OCI-LY7 (cell line): ENCODE data around the gene RBFOX1. TPM values are rescaled to one million over a fixed set of nuclear protein-coding genes. Genes with fewer than 3 reads are reported as not detected.

Experiments
- Bru-seq: library from RNA; stranded (reverse); fragments of 400-500 nt; gene quantifications from one replicate; lab custom pipeline; 2021; lab: Mats Ljungman, UMichigan
- BruChase-seq, 2 experiments: library from RNA; stranded (reverse); fragments of 400-500 nt; gene quantifications; one replicate each; lab custom pipeline; 2021; lab: Mats Ljungman, UMichigan
- BruUV-seq: library from RNA; stranded (reverse); fragments of 400-500 nt; replicated peaks from 2 replicates; lab custom pipeline; 2021; lab: Mats Ljungman, UMichigan
- CTCF ChIA-PET: fragments of 300-600 bp; sonication (Branson Sonifier 250); formaldehyde crosslinking; loops from one replicate; lab custom pipeline; 2022; ENCODE audit warnings: antibody characterized with exemption; ENCODE audit not compliant: unreplicated experiment; lab: Charles Lee
- POLR2A ChIA-PET: fragments of 300-600 bp; sonication (Branson Sonifier 250); formaldehyde crosslinking; loops from one replicate; lab custom pipeline; 2022; ENCODE audit warnings: antibody characterized with exemption; lab: Charles Lee
- DNase-seq: peaks from one replicate; pipeline ENCODE4 v3.0.0-alpha.2; 2015; ENCODE audit warnings: low spot score
- H2AFZ ChIP-seq: fragments of 200-600 bp; sonication (generic), shearing (Covaris generic); 2 replicates; pipeline ENCODE4 v1.6.1; 2014; ENCODE audit warnings: mild to moderate bottlenecking, antibody characterized with exemption, low read length, moderate library complexity
- H3K27ac ChIP-seq: fragments of 200-600 bp; sonication (generic); 2 replicates; pipeline ENCODE4 v1.5.1; 2014; ENCODE audit warnings: mixed run types, low read depth, mild to moderate bottlenecking, moderate library complexity, low read length, inconsistent platforms; ENCODE audit not compliant: poor library complexity, severe bottlenecking
- H3K36me3 ChIP-seq: fragments of 200-600 bp; sonication (generic); 2 replicates; pipeline ENCODE4 v1.6.1; 2014; ENCODE audit warnings: mild to moderate bottlenecking, antibody characterized with exemption, low read length, moderate library complexity, mixed read lengths; ENCODE audit not compliant: insufficient read depth
- H3K4me1 ChIP-seq: fragments of 200-600 bp; sonication (generic); 2 replicates; pipeline ENCODE4 v1.5.1; 2014; ENCODE audit warnings: mild to moderate bottlenecking, low read length; ENCODE audit not compliant: insufficient read depth, poor library complexity, severe bottlenecking
- H3K4me2 ChIP-seq: fragments of 200-600 bp; sonication (generic); 2 replicates; pipeline ENCODE4 v1.6.1; 2014; ENCODE audit warnings: mild to moderate bottlenecking, low read length
- H3K4me3 ChIP-seq: fragments of 200-600 bp; sonication (generic); 2 replicates; pipeline ENCODE4 v1.5.1; 2014; ENCODE audit warnings: mild to moderate bottlenecking, low read depth, low read length; ENCODE audit not compliant: poor library complexity, severe bottlenecking
- H3K79me2 ChIP-seq: fragments of 200-600 bp; sonication (generic); 2 replicates; pipeline ENCODE4 v1.6.1; 2016; ENCODE audit warnings: low read depth, mild to moderate bottlenecking, low read length, moderate library complexity, mixed read lengths; ENCODE audit not compliant: insufficient read depth
- H3K9me2 ChIP-seq: fragments of 200-600 bp; sonication (generic); 2 replicates; pipeline ENCODE4 v1.6.1; 2016; ENCODE audit warnings: mild to moderate bottlenecking, low read length, mixed read lengths; ENCODE audit not compliant: insufficient read depth
- H3K9me3 ChIP-seq: fragments of 200-600 bp; sonication (generic); 2 replicates; pipeline ENCODE4 v1.6.1; 2014; ENCODE audit warnings: mild to moderate bottlenecking, mixed run types, low read length, mixed read lengths
- H4K20me1 ChIP-seq: fragments of 200-600 bp; sonication (generic); 2 replicates; pipeline ENCODE4 v1.6.1; 2014; ENCODE audit warnings: mild to moderate bottlenecking, antibody characterized with exemption, low read length, moderate library complexity, mixed read lengths; ENCODE audit not compliant: insufficient read depth
- EZH2phosphoT487 ChIP-seq: fragments of 200-600 bp; sonication (generic); IDR thresholded peaks from 2 replicates; pipeline ENCODE4 v1.6.1; 2018; ENCODE audit warnings: low read depth, borderline replicate concordance, mild to moderate bottlenecking, mixed run types, antibody characterized with exemption, low read length, moderate library complexity, mixed read lengths
- intact Hi-C: fragments of 100-400 bp; cut with micrococcal nuclease; formaldehyde crosslinking; loops from one replicate; pipeline ENCODE4 v1.10.0; 2022; ENCODE audit not compliant: unreplicated experiment
- long read RNA-seq: library from polyadenylated mRNA; stranded (forward); transcript quantifications from one replicate; pipeline ENCODE4 v2.0.0, GENCODE V29; 2022
- total RNA-seq, 2 experiments: library from RNA; depleted of rRNA in 1 of 2; stranded (reverse); fragments of >200 nt in 1 of 2; shearing (Covaris generic) in 1 of 2; gene quantifications; 2 replicates each; pipeline ENCODE4 v1.2.3, GENCODE V29; 2014 to 2022
- TF ChIP-seq, protein P1 (sequence below): fragments of 200-600 bp; sonication (generic); conservative IDR thresholded peaks from 2 replicates; pipeline ENCODE4 v1.5.1; 2014; ENCODE audit warnings: mild to moderate bottlenecking, antibody characterized with exemption, low read length, moderate library complexity, mixed read lengths

Gene RBFOX1
- total RNA-seq (2014; rRNA removed; shearing (Covaris generic)) = not detected in 2 replicates
- total RNA-seq (2022) = not detected in 2 replicates
- percentile 0 among the genes with signal in this experiment for Bru-seq, nascent RNA
- percentile 0 among the genes with signal in this experiment for BruChase-seq, experiment 1, labeled RNA remaining after a 6-hour chase
- BruChase-seq, experiment 2, labeled RNA remaining after a 2-hour chase = percentile 0 among the genes with signal in this experiment
- long read RNA-seq = 0 reads

GRCh38 chr16:7332611-7333010 lies at the start of gene RBFOX1:
Gene RBFOX1 (plus strand): TSS chr16:7332845.
- POLR2A ChIA-PET = interaction anchor here (0.6 to 0.9 kb wide), 2 partner anchors 22 to 107 kb away, joined by 3 read pairs; no protein-coding TSS in a partner anchor
- no peak for TF ChIP-seq EZH2phosphoT487
- TF ChIP-seq, protein P1, sequence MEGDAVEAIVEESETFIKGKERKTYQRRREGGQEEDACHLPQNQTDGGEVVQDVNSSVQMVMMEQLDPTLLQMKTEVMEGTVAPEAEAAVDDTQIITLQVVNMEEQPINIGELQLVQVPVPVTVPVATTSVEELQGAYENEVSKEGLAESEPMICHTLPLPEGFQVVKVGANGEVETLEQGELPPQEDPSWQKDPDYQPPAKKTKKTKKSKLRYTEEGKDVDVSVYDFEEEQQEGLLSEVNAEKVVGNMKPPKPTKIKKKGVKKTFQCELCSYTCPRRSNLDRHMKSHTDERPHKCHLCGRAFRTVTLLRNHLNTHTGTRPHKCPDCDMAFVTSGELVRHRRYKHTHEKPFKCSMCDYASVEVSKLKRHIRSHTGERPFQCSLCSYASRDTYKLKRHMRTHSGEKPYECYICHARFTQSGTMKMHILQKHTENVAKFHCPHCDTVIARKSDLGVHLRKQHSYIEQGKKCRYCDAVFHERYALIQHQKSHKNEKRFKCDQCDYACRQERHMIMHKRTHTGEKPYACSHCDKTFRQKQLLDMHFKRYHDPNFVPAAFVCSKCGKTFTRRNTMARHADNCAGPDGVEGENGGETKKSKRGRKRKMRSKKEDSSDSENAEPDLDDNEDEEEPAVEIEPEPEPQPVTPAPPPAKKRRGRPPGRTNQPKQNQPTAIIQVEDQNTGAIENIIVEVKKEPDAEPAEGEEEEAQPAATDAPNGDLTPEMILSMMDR = no peak

GRCh38 chr16:7284780-7285179 lies 47.9 kb upstream of the RBFOX1 start:
- CTCF ChIA-PET = no interaction called here
- DNase-seq = no peak

More at GRCh38 chr16:7332611-7333010, at the start of gene RBFOX1:
- Histone ChIP-seq H3K4me3 (no peak within 1 kb of the TSS), H3K4me2 (no peak within 1 kb of the TSS), H4K20me1 (no peaks in the 10 kb centered on the region), H3K9me3 (no peaks in the 10 kb centered on the region), H3K27ac (no peak within 1 kb of the TSS), H3K9me2 (no peaks in the 10 kb centered on the region), H3K36me3 (no peaks in the 10 kb centered on the region), H3K79me2 (no peaks in the 10 kb centered on the region), H2AFZ (no peak within 1 kb of the TSS), H3K4me1 (no peaks in the 10 kb centered on the region)
- CTCF ChIA-PET = no interaction called here
- intact Hi-C loops = no loop called here
- no TSS peak for BruUV-seq
- no peak for DNase-seq

More at GRCh38 chr16:7284780-7285179, 47.9 kb upstream of the RBFOX1 start:
- no peaks in the 10 kb centered on the region for H3K79me2 ChIP-seq
- H3K9me2 ChIP-seq = no peaks in the 10 kb centered on the region
- no peak overlapping the region for H3K4me2 ChIP-seq
- no peak overlapping the region for H3K27ac ChIP-seq
- BruUV-seq = no TSS peak
- no peak overlapping the region for H3K4me3 ChIP-seq
- intact Hi-C loops = no loop called here
- H3K9me3 ChIP-seq = 0 out of 2 replicates have a peak, but pooled peaks cover 8% of the 10 kb centered on the region
- POLR2A ChIA-PET = no interaction called here
- no peaks in the 10 kb centered on the region for H4K20me1 ChIP-seq
- TF ChIP-seq, protein P1 = no peak
- no peak for TF ChIP-seq EZH2phosphoT487
- no peak overlapping the region for H2AFZ ChIP-seq
- no peaks in the 10 kb centered on the region for H3K36me3 ChIP-seq
- no peaks in the 10 kb centered on the region for H3K4me1 ChIP-seq
